ENCODE measurements around the gene SIDT1.

Gene SIDT1

DNA sequence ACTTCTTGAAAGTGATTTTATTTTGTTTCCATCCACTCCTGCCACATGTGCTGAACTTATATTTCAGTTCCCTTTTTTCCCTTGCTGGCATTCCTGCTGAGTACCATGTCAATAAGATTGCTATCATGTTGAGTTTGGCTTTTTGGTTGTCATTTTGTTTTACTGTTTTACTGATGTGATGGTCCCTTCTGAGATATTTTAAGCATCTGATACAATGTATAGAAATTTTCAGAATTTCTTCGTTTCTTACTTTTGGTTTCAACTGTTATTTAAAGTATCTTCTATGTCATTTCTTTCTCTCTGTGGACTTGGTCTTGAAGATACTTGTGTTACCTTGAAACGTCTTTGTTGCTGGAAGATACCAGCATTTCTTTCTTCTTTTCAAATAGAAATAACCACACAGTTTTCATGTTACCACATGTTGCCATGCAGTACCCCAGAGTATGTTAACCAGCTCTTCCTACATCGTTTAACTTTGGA lies 14.1 kb downstream of the SIDT1 start:
- DNase-seq, result no peak

DNA sequence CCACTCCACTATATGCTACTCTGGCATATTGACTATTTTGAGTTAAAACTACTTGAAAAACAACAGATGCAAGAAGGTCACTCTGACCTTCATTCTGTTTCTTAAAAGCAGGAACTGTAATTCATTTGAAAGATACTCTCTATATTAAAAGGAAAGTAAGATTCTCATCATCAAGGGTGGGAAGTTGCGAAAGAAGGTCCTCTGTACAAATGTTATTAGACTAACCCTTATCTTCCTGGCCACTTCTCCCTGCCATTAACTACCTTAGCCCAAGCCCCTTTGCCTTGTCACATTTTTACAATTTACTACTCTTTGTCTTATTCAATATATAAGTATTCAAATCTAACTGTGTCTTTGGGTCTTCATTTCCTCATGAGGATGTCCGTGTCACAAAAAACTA lies 16.1 kb downstream of the SIDT1 start:
- DNase-seq, result no peak

DNA sequence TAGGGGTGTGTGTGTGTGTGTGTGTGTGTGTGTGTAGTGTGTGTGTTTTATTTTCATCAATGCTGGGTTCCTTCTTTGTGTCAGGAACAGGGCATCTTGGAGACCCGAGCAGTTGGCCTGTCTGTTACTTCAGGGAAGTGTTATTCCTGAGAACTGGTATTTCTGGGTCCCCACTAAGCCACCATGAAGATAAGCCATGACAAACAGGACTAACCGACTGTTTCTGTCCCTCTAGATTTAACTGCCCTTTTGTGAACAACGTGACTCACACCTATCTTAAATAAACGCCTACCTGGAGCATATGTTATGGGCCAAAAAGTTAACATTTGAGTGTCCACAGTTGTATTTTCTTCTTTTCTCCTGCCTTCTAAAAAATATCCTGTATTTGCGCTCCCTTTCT lies 19.5 kb downstream of the SIDT1 start:
- no peak for DNase-seq

DNA sequence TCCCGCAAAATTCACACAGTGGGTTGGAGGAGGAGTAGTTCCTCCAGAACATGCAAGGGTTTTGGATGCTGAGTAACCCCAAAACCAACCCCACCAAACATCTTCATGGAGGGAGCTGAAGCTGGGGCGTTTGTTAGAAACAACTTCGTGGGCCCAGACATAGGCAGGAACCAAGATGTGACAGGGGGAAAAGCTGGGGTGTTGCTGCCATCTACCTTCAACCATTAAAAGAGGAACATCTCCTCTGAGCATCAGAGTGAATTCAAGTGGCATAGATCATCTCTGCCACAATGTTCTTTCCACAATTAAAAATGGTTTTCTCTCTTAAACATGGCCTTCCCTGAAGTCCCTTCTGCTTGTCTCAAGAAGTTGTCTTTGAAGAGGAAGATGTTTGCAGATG lies 20.5 kb downstream of the SIDT1 start:
- DNase-seq, result no peak

DNA sequence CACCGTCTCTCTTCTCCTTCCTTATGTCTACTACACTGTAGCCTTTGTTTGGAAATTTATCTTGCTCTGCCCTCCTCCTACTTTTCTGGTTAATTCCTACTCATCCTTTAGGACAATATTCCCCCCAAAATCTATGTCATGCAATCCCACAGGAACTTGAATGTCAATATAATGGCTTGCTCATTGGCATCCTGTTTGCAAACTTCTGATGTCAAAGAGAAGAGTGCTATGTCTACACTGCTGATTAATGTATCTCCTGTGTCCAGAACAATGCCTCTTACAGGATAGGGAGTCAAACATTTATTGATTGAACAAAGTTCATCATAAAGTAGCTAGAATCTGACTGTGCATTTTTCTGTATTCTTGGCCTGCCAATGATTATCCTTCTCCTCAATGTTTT lies 22.8 kb downstream of the SIDT1 start:
- no peak for DNase-seq

DNA sequence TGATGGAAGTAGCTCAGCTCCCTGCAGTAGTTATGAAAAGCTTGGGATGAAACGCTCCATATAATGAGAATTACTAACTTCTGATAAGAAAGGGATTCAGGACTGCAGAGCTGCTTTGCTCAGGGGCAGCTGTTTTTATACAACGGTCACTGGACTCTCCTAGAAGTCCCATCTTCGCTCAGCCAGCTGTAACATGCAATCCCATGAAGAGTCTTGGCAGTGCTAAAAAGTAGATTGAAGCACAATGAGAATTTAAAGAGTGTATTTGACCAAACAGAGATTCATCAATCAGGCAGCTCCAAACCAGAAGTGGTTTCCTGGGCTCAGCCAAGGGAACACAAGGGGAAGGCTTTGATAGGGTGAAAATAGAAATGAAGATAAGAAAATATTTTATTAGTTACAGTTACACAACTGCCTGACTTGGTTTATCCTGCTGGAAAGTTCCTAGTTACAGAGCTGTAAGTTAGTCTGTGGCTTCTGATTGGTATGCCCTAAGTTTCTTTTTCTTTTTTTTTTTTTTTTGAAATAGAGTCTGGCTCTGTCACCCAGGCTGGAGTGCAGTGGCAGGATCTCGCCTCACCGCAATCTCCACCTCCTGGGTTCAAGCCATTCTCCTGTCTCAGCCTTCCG lies 24.1 kb downstream of the SIDT1 start:
- DNase-seq, result no peak

DNA sequence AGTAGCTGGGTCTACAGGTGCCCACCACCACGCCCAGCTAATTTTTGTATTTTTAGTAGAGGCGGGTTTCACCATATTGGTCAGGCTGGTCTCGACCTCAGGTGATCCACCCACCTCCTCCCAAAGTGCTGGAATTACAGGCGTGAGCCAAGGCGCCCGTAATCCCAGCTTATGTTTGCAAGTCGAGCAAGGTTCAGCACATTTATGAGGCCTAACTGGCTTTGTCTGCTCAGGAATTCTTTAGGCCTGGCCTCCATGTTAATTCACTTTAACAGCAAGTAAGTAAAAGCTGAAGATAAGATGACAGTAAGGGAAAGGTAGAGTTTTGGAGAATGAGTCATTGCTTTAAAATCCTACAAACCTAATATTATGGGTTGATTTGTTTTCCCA lies 24.6 kb downstream of the SIDT1 start:
- DNase-seq, result no peak

DNA sequence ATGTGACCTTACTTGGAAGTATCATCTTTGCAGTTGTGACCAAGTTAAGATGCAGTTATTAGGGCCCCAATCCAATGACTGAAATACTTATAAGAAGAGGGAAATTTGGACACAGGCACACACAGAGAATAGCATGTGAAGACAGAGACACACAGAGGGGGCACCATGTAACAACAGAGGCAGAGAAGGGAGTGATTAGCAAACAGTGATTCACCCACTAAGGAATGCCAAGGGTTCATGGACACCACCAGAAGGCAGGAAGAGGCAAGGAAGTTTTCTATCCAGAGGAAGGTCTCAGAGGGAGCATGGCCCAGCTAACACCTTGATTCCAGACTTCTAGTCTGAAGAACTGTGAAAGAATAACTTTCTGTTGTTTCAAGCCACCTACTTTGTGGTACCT lies 25.0 kb downstream of the SIDT1 start:
- DNase-seq, result no peak

DNA sequence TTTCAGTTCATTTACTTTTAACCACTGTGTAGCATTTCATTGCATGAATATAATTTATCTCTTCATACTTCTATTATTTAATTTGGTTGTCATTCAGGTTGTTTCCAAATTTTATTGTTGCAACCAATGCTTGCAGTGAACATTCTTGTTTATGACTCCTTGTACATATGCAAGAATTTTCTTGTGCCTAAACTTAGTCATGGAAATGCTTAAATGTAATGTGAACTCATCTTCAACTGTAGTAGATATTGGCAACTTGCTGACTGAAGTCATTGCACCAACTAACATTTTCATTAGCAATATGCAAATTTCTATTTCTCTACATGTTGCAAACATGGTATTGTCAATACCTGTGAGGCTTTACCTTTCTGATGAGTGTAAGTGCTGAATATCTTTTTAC lies 26.7 kb downstream of the SIDT1 start:
- DNase-seq, result no peak

DNA sequence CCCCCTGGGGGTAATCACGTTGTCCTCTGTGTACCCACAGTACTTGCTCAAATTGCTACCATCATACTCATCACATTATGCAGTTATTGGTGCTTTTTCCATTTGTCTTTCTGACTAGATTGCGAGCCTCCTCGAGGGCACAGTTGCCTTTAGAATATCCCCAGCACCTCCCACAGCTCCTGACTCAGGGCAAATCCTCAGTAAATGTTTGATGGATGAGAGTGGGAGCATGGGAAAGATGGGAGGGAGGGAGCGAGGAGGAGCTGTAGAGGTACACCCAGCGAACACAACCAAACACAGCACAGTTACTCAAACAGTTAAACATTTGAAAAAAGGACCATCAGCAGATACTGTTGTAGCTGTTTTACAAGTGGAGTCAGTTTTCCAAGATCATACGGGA lies 27.9 kb downstream of the SIDT1 start:
- DNase-seq, result no peak

DNA sequence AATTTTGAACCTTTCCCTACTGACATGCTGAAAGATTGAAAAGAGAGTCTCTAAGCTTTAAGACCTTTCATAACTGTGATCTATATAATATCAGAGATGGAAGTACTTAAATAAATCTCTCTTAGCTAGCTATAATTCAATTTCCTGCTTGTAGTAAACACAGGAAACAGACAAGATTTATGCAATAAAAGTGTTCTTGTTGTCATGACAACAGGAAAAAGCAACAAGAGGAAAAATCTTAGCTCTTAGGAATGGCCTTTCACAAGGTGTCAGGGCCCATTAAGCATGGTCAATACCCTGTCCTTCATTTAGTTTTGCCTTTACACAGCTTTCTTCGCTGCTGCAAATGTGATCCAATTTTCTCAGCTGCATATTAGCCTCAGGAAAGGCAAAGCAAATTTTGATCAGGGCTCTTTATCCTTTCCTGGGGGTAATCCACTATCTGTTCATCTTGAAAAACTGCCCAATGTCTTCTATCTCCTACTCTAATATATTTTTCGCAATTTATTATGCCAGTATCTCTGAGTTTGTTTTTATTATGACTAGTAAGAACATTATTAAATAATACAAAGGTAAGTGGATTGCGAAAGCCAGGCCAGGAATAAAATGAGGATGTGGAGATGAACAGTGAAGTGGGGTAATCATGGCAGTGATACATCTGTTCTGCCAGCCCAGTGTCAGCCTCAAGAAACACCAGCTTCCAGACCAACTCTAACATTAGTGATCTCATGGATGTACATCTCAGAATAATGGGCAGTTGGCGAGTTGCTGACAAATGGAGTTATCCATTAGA lies 28.7 kb downstream of the SIDT1 start:
- DNase-seq, result no peak

DNA sequence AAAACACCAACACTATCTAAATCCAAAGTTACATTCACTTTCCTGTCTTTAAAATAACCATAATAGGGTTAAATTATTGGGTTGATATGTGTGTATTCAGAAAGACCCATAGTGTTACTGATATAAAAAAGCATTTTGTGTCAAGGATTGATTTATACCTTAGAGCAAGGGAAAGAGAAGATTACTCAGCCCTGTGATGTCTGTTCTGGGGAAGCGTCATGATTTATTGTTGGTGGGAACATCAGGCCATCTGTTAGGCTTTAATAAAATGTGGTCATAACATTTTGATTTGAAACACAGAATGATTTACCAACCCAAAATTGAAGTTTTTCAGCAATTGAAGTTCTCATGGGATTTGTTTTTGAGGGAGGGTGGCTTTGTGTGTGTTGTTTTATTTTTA lies 33.2 kb downstream of the SIDT1 start:
- no peak for DNase-seq

DNA sequence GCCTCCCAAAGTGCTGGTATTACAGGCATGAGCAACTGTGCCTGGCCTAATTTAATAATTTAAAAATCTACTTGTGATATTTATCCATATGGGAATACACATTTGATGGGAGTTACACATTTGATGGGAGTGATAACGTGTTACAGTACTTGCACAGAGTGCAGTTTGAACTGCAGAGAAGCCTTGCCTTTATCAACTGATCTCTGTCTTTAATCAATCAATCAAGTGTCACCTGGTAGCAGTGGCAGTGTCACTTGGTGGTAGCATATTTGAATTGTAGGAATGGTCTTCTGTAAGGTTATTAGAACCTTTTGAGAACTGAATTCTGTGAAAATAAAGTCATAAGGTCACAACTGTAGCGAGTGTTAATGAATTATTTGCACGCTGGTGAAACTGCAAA lies 37.8 kb downstream of the SIDT1 start:
- DNase-seq, result no peak

DNA sequence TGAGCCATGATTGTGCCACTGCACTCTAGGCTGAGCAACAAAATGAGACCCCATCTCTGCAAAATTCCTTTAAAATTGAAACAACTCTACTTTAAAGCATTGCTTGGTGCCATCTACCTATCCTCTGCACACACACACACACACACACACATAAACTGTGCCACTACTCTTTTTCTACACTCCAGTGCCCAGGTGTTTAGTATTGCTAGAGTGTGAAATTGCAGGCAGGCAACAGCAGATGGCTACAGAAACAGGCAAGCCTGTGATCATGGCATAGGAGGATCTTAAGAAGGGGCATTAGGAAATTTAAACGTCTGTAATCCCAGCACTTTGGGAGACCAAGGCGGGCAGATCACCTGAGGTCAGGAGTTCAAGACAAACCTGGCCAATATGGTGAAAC lies 39.0 kb downstream of the SIDT1 start:
- DNase-seq, result no peak

DNA sequence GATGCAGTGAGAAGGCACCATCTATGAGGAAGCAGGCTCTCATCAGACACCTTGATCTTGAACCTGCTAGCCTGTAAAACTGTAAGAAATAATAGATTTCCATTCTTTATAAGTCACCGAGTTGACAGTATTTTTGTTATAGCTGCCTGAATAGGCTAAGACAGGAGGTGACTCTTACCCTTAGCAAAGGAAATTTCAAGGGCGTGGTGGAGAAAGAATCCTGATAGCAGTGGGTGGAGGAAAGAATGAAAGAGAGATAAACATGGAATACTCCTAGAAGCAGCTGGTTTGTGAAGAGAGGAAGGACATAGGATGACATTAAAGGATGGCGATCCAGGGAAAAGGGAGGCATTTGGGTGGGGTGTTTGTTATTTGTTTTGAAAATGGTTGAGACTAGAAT lies 41.4 kb downstream of the SIDT1 start:
- no peak for DNase-seq

DNA sequence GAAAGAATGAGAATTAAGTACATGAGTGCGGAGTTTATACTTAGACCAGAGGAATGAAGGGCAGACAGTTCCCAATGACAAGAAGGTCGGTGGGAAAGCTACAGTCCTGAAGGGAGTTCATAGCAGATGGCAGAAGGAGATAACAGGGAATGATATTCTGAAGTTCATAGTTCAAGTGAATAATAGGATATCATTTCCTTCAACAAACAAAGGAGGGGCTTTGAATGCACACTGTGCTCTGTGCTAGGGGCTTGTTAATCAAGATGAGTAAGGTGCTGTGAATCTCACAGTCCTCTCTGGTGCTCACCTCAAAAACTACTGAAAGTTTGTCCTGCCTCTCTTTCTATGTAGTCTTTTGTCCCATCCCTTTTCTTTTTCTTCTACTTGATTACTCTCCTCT lies 41.9 kb downstream of the SIDT1 start:
- DNase-seq, result no peak

DNA sequence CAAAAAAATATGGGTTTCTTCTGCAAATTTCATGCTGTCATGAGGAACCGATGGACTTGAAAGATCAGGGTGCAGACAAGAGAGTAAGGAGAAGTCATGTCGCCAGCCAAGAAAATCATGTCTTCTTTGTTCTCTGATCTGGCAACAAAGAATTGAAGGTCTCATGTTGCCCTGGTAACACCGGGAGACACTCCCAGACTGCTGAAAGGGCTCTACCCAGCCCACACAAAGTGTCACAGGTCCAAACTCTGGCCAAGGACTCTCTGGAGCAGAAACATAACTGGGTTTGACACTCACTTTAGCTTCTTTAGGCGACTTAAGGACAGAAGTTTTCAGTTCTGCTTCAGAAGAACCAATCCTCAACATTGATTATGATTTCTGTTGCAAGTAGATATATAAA lies 42.9 kb downstream of the SIDT1 start:
- DNase-seq, result no peak

DNA sequence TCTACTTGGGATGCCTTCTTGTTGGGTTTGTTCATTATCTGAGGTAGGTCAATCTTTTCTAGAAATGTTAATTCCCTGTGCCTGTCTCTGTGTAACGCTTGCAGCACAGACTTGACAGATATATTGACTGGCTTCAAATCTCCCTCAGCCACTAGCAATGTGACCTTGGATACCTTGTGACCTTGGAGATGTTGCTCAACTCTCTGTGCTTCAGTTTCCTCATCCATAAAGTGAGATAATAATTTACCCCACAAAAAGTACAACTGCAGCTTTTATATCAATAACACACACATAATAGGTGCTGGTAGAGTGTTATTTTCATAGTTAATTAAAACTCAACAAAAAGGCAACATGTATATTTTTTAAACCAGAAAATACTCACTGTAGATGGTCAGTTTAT lies 52.9 kb downstream of the SIDT1 start:
- DNase-seq, result no peak

DNA sequence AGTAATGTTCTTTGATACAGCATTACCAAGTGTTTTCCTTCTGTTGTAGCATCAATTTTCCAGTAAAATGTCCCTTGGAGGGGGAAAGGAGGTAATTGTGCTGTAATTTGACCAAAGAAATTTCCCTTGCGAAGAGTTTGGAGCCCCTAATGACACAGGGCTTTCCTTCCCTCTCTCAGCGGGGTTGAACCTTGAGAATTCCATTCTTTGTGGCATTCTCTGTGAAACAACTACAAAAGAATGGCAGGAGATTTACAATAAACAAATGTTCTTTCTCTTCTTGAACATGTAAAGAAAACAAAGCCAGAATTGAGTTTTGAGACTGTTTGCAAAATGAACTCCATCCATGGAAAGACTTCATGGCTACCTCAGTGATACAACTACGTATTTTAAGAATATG lies 53.4 kb downstream of the SIDT1 start:
- DNase-seq, result no peak

DNA sequence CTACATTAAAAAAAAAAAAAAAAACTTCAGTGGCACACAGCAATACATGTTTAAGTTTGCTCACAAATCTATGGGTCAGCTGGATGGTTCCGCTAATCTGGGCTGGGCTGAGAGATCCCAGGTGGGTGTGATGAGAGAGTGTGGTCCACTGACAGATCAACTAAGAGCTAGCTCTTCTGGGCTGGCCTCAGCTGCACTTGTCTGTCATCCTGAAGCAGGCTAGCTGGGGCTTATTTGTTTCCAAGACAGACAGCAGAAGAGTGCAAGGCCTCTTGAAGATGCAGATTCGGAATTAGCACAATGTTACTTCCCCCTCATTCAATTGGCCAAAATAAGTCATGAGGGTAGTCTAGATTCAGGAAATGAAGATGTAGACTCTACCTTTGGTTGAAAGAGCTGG lies 56.5 kb downstream of the SIDT1 start:
- DNase-seq, result no peak

DNA sequence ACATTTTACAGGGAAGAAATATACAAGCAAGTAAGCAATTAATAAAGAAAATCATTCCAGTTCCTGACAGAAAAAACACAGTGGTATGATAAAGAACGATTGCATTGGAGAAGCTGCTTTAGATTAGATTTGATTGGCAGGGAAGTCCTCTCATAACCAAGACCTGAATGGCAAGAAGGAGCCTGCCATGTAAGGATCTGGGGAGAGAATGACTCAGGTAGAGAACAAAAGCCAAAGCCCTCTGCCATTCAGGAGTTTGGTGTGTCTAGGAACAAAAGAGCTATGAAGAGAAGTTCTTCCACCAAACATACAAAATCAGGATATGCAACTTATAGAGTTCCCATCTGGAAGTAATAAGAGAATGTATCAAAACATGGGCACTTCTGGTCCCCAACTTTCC lies 57.6 kb downstream of the SIDT1 start:
- no peak for DNase-seq

DNA sequence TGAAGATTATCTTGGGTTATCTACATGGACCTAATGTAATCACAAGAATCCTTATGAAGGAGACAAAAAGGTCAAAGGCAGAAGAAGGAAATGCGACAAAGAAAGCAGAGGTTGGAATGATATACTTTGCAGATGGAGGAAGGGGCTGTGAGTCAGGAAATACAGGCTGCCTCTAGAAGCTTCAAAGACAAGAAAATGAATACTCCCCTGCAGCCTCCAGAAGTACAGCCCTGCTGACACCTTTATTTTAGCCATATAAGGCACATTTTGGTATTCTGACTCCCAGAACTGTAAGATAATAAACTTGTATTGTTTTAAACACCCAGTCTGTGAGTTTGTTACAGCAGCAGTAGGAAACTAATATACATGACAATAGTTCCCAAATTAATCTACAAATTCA lies 58.6 kb downstream of the SIDT1 start:
- DNase-seq, result no peak

DNA sequence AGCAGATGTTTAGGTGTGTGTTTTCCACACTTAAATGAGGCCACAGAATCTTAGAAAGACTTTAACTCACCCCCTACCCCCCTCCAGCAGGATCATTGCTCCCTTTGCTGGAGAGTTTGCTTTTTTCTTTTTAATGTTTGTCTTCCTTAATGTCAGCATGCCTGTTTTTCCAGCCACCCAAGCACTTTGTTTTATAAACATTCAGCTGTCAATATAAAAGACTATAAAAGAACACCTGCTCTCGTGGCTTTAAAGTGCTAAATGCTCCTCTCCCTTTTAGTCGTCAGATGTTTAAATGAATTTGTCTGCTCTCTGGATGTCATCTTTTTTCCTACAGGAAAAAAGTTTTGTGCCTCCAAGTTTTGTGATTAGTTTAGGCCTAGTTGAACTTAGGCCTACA lies 61.7 kb downstream of the SIDT1 start:
- DNase-seq, result no peak

DNA sequence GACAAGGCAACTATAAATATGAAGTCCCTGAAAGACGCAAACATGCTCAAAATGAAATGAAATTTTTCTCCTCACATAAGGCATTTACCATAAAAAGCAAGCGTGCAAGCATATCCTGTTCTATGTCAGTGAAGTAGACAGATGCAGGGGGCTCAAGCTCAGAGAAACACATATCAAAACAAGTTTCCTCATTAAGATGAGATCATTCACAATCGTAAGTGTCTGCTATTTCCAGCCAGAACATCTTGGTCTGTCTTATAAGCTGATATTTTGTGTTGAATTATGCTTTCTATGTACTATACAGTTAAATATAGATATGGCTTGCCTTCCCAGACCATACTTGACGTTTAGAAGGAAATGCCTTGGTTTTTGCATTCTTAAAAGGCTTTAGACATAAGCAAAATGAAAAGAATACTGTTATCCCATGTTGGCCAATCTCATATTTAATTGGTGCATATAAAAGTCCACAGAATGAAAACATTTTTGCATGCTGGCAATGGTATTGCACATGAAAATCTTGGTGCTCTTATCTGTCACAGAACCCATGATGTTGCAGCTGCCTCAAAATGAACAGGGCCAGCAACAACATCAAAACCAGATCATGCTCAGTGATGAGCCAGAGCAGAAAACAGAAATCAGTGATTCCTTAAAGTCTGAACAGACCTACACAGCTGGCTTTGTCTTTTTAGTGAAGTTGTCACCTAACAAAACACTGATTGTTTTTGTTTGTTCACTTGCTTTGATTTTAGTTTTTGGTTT lies 65.4 kb downstream of the SIDT1 start:
- no peak for DNase-seq

All from NCI-H774 (cell line).